Endometrial microvascular endothelial cells (primary cell): ENCODE measurements around the gene SLC16A9. TPM values are rescaled to one million over a fixed set of nuclear protein-coding genes. Genes with fewer than 3 reads are reported as not detected.

Source experiments
- in situ Hi-C: cut with HindIII; loops from 2 replicates; pipeline ENCODE4 v1.10.0; 2017; ENCODE audit warnings: low sequenced_read_pairs, low pct_unique_long_range_greater_than_20kb; ENCODE audit errors: inconsistent ontology term
- total RNA-seq: library from RNA; depleted of rRNA; stranded (reverse); fragments of >200 nt; gene quantifications from one replicate; pipeline ENCODE4 v1.2.3, GENCODE V29; 2015; ENCODE audit errors: inconsistent ontology term

The SLC16A9 gene
- total RNA-seq, 1 donor from 2014 or later, result 1.3 TPM

GRCh38 chr10:59635502-59636290, 74.0 kb downstream of the SLC16A9 start:
- in situ Hi-C loops, result no loop called here

- in situ Hi-C loops, result no loop called here
Observed at GRCh38 chr10:59634102-59634501, 75.5 kb downstream of the SLC16A9 start.

GRCh38 chr10:59633063-59633462, 76.6 kb downstream of the SLC16A9 start:
- in situ Hi-C loops, result no loop called here

- in situ Hi-C loops, result no loop called here
Observed at GRCh38 chr10:59631882-59632807, 77.5 kb downstream of the SLC16A9 start.

- in situ Hi-C loops, result no loop called here
Observed at GRCh38 chr10:59631237-59631636, 78.4 kb downstream of the SLC16A9 start.

- in situ Hi-C loops, result no loop called here
Observed at GRCh38 chr10:59628965-59629364, 80.7 kb downstream of the SLC16A9 start.

- in situ Hi-C loops, result no loop called here
Observed at GRCh38 chr10:59628456-59628855, 81.2 kb downstream of the SLC16A9 start.

GRCh38 chr10:59627366-59628018, 82.2 kb downstream of the SLC16A9 start:
- in situ Hi-C loops, result no loop called here

- in situ Hi-C loops, result no loop called here
Observed at GRCh38 chr10:59626523-59626869, 83.2 kb downstream of the SLC16A9 start.

- in situ Hi-C loops, result no loop called here
Observed at GRCh38 chr10:59625721-59626522, 83.7 kb downstream of the SLC16A9 start.

GRCh38 chr10:59624951-59625350, 84.7 kb downstream of the SLC16A9 start:
- in situ Hi-C loops, result no loop called here

GRCh38 chr10:59624136-59624535, 85.5 kb downstream of the SLC16A9 start:
- in situ Hi-C loops, result no loop called here

- in situ Hi-C loops, result no loop called here
Observed at GRCh38 chr10:59623133-59624121, 86.2 kb downstream of the SLC16A9 start.

GRCh38 chr10:59622320-59623132, 87.1 kb downstream of the SLC16A9 start:
- in situ Hi-C loops, result no loop called here

GRCh38 chr10:59621771-59622170, 87.9 kb downstream of the SLC16A9 start:
- in situ Hi-C loops, result no loop called here

- in situ Hi-C loops, result no loop called here
Observed at GRCh38 chr10:59618666-59619065, 91.0 kb downstream of the SLC16A9 start.

GRCh38 chr10:59617996-59618395, 91.7 kb downstream of the SLC16A9 start:
- in situ Hi-C loops, result no loop called here
